Measurements from ENCODE around the gene NCKAP5.

DNA sequence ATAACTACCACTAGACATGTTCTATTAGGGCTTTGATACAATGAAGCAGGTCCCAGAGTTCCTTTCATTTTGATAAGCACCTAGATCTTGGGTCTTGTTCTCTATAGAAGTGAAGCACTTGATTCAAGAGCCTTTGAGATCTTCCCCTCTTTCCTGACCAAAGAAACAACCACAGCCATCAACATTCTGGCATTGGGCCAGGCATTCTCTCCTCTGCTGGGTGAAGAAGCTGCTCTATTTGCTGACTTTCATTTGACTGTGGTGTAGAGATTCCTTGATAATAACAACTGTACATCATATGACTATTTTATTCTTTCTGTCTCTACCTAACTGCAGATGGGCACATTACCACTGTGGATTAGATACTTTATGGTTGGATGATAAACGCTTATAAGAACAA is 801.7 kb downstream of the NCKAP5 start:
- no peak for TF ChIP-seq EP300 (IDR thresholded peaks at IDR 0.05)
- TF ChIP-seq, protein P1, sequence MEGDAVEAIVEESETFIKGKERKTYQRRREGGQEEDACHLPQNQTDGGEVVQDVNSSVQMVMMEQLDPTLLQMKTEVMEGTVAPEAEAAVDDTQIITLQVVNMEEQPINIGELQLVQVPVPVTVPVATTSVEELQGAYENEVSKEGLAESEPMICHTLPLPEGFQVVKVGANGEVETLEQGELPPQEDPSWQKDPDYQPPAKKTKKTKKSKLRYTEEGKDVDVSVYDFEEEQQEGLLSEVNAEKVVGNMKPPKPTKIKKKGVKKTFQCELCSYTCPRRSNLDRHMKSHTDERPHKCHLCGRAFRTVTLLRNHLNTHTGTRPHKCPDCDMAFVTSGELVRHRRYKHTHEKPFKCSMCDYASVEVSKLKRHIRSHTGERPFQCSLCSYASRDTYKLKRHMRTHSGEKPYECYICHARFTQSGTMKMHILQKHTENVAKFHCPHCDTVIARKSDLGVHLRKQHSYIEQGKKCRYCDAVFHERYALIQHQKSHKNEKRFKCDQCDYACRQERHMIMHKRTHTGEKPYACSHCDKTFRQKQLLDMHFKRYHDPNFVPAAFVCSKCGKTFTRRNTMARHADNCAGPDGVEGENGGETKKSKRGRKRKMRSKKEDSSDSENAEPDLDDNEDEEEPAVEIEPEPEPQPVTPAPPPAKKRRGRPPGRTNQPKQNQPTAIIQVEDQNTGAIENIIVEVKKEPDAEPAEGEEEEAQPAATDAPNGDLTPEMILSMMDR (IDR thresholded peaks at IDR 0.05), result no peak

Measured in ovary (tissue), 3 donors.